Smooth muscle cell (in vitro differentiated cells): ENCODE data around the gene GAL3ST1. TPM values are rescaled to one million over a fixed set of nuclear protein-coding genes. Genes with fewer than 3 reads are reported as not detected.

Experiments used
- DNase-seq: peaks from one replicate; lab custom pipeline; 2025; ENCODE audit not compliant: unreplicated experiment; lab: John Stamatoyannopoulos, UW
- H2AFZ ChIP-seq: fragments of 200-600 bp; sonication (generic); 2 replicates; pipeline ENCODE4 v1.6.0; 2016; ENCODE audit warnings: antibody characterized with exemption, low read depth, mild to moderate bottlenecking
- H3F3A ChIP-seq: fragments of 200-600 bp; sonication (generic); 2 replicates; pipeline ENCODE4 v1.6.0; 2017; ENCODE audit warnings: antibody characterized with exemption, low read depth
- H3K27ac ChIP-seq: fragments of 200-600 bp; sonication (generic); 2 replicates; pipeline ENCODE4 v1.5.1; 2016; ENCODE audit warnings: low read depth, mild to moderate bottlenecking
- H3K27me3 ChIP-seq: fragments of 200-600 bp; sonication (generic); 2 replicates; pipeline ENCODE4 v1.6.1; 2016; ENCODE audit warnings: low read depth, mild to moderate bottlenecking
- H3K36me3 ChIP-seq: fragments of 200-600 bp; sonication (generic); 2 replicates; pipeline ENCODE4 v1.5.1; 2016; ENCODE audit warnings: low read depth
- H3K4me1 ChIP-seq: fragments of 200-600 bp; sonication (generic); 2 replicates; pipeline ENCODE4 v1.5.1; 2016; ENCODE audit warnings: low read depth
- H3K4me2 ChIP-seq: fragments of 200-600 bp; sonication (generic); 2 replicates; pipeline ENCODE4 v1.6.0; 2016; ENCODE audit warnings: mild to moderate bottlenecking
- H3K4me3 ChIP-seq: fragments of 200-600 bp; sonication (generic); 2 replicates; pipeline ENCODE4 v1.5.1; 2016; ENCODE audit warnings: mild to moderate bottlenecking
- H3K79me2 ChIP-seq: fragments of 200-600 bp; sonication (generic); 2 replicates; pipeline ENCODE4 v1.6.0; 2016; ENCODE audit warnings: low read depth, mild to moderate bottlenecking
- H3K9ac ChIP-seq: fragments of 200-600 bp; sonication (generic); 2 replicates; pipeline ENCODE4 v1.6.0; 2016; ENCODE audit warnings: low read depth
- H3K9me3 ChIP-seq: fragments of 200-600 bp; sonication (generic); replicated peaks from 2 replicates; pipeline ENCODE4 v1.5.1; 2016; ENCODE audit warnings: low read depth
- H4K20me1 ChIP-seq: fragments of 200-600 bp; sonication (generic); 2 replicates; pipeline ENCODE4 v1.6.0; 2016; ENCODE audit warnings: low read depth
- WGBS: methylation state at CpG from one replicate; pipeline ENCODE4 v1.1.7; 2016; ENCODE audit warnings: low lambda C conversion rate; 5-methylcytosine and 5-hydroxymethylcytosine counted together
- polyA plus RNA-seq: library from polyadenylated mRNA; unstranded; fragments of >200 nt; fragmentation: Nextera tagmentation; extraction: Ambion mirVana; gene quantifications from 2 replicates; pipeline ENCODE4 v1.2.1, GENCODE V29; 2016
- total RNA-seq: library from RNA; depleted of rRNA; stranded (reverse); fragments of >200 nt; gene quantifications from 2 replicates; pipeline ENCODE4 v1.2.3, GENCODE V29; 2014
- TF ChIP-seq, protein P1 (sequence below): fragments of 200-600 bp; sonication (generic); IDR thresholded peaks from 2 replicates; pipeline ENCODE4 v1.5.1; 2017; ENCODE audit warnings: borderline replicate concordance, mild to moderate bottlenecking, antibody characterized with exemption; ENCODE audit not compliant: insufficient read depth, poor library complexity, severe bottlenecking

Gene GAL3ST1
- total and polyA plus RNA-seq, 2 experiments from 2014 or later, result 0.78 TPM; not detected in 1

DNA sequence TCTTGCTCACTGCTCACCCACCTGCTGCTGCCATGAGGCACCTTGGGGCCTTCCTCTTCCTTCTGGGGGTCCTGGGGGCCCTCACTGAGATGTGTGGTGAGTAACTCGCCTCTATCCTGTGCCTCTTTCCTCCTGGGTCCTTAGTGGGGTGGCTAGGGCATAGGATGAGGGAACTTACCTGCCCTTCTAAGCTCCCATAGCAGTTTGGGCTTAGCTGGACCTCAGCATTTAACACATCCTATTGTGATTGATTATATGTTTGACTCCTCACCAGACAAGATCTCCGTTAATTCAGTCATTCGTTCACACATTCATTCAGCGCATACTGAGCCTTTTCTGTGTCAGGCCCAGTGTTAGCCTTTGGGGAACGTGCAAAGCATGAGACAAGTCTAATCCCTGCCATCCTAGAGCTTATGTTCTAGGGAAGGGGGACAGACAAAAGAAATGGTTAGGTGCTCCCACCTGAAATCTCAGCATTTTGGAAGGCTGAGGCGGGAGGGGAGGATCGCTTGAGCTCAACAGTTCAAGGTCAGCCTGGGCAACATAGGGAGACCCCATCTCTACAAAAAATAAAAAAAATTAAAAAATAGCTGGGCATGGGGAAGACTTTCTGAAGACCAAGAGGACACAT lies 33.0 kb upstream of the GAL3ST1 start:
- DNase-seq, result no peak
- no peaks in the 10 kb centered on the region for H3K79me2 ChIP-seq
- H4K20me1 ChIP-seq, result no peaks in the 10 kb centered on the region
- TF ChIP-seq, protein P1, sequence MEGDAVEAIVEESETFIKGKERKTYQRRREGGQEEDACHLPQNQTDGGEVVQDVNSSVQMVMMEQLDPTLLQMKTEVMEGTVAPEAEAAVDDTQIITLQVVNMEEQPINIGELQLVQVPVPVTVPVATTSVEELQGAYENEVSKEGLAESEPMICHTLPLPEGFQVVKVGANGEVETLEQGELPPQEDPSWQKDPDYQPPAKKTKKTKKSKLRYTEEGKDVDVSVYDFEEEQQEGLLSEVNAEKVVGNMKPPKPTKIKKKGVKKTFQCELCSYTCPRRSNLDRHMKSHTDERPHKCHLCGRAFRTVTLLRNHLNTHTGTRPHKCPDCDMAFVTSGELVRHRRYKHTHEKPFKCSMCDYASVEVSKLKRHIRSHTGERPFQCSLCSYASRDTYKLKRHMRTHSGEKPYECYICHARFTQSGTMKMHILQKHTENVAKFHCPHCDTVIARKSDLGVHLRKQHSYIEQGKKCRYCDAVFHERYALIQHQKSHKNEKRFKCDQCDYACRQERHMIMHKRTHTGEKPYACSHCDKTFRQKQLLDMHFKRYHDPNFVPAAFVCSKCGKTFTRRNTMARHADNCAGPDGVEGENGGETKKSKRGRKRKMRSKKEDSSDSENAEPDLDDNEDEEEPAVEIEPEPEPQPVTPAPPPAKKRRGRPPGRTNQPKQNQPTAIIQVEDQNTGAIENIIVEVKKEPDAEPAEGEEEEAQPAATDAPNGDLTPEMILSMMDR, result no peak
- no peaks in the 10 kb centered on the region for H3K9me3 ChIP-seq
- H3K36me3 ChIP-seq, result no peaks in the 10 kb centered on the region
- WGBS, result 82% methylated on average over 7 of the region's 7 CpGs
- no peak overlapping the region for H3K9ac ChIP-seq
- H3F3A ChIP-seq, result no peaks in the 10 kb centered on the region
- H3K27ac ChIP-seq, result no peak overlapping the region
- no peaks in the 10 kb centered on the region for H3K27me3 ChIP-seq
- peak overlapping the region; percentile 95 for H3K4me2 ChIP-seq
- peak overlapping the region; percentile 60 for H3K4me3 ChIP-seq
- peaks cover 26% of the 10 kb centered on the region for H3K4me1 ChIP-seq
- H2AFZ ChIP-seq, result peak overlapping the region; percentile 81

GRCh38 chr22:30606455-30607299 lies 32.2 kb upstream of the GAL3ST1 start, which contains the start of gene TCN2:
TCN2 (plus strand) TSS chr22:30607174; CDS start chr22:30607332, 158 bp downstream.
- H2AFZ ChIP-seq, result peak within 1 kb of the TSS; percentile 81
- no peaks in the 10 kb centered on the region for H3K36me3 ChIP-seq
- H3K27me3 ChIP-seq, result no peaks in the 10 kb centered on the region
- TF ChIP-seq, protein P1, result no peak
- no peaks in the 10 kb centered on the region for H3K79me2 ChIP-seq
- H3K4me2 ChIP-seq, result peak within 1 kb of the TSS; percentile 95
- H3F3A ChIP-seq, result no peaks in the 10 kb centered on the region
- peak; percentile 47 for DNase-seq
- H3K9ac ChIP-seq, result peak within 1 kb of the TSS; percentile 53
- no peaks in the 10 kb centered on the region for H3K9me3 ChIP-seq
- H3K4me3 ChIP-seq, result peak within 1 kb of the TSS; percentile 60
- H3K4me1 ChIP-seq, result peaks cover 26% of the 10 kb centered on the region
- 4% methylated on average over 20 of the region's 24 CpGs for WGBS
- H3K27ac ChIP-seq, result no peak within 1 kb of the TSS
- no peaks in the 10 kb centered on the region for H4K20me1 ChIP-seq

DNA sequence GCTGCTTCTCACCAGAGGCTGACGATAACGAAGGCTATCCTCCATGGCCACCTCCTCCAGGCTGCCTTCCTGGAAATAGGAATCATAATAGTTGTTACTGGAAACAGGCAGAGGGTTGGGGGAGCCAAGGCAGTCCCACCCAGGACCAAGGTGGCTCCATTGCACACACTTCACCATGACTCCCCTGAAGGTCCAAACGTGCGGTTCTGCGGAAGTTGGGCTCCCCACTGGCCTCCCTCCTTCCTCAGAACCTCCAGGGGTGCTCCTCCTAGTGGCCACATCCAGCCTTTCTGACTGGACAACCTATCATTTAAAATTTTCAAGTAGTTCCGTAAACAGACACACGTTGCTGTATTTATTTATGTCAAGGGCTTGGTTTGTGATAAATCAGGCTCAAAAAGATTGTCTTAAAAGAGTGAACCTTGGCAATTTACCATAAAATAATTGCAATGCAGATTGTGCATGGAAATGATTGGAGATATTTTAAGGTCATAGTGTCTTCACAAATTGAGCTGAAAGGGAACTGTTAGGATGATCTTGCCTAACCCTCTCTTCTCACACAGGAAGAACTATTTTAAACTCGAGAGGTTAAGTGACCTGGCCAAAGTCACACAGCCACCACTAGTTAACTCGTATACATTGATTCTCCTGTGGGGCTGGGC lies 31.1 kb upstream of the GAL3ST1 start:
- Histone ChIP-seq H3K9me3 (no peaks in the 10 kb centered on the region), H3F3A (no peaks in the 10 kb centered on the region), H3K27ac (no peak overlapping the region), H3K79me2 (no peaks in the 10 kb centered on the region), H3K27me3 (no peaks in the 10 kb centered on the region), H3K4me3 (peak overlapping the region; percentile 60), H2AFZ (peak overlapping the region; percentile 79), H3K9ac (no peak overlapping the region), H3K4me1 (peaks cover 26% of the 10 kb centered on the region), H3K4me2 (peak overlapping the region; percentile 95), H4K20me1 (no peaks in the 10 kb centered on the region), H3K36me3 (no peaks in the 10 kb centered on the region)
- TF ChIP-seq, protein P1, result peak; percentile 67
- WGBS, result 50% methylated on average over 9 of the region's 9 CpGs
- no peak for DNase-seq
